GM19328 (cell line): ENCODE results near the gene CLPSL1.

Experiments
- ATAC-seq: cut with Tn5 transposase; IDR thresholded peaks from one replicate; pipeline ENCODE4 v1.9.1; 2021; ENCODE audit warnings: mild to moderate bottlenecking, moderate library complexity; ENCODE audit not compliant: unreplicated experiment

CLPSL1 gene

DNA sequence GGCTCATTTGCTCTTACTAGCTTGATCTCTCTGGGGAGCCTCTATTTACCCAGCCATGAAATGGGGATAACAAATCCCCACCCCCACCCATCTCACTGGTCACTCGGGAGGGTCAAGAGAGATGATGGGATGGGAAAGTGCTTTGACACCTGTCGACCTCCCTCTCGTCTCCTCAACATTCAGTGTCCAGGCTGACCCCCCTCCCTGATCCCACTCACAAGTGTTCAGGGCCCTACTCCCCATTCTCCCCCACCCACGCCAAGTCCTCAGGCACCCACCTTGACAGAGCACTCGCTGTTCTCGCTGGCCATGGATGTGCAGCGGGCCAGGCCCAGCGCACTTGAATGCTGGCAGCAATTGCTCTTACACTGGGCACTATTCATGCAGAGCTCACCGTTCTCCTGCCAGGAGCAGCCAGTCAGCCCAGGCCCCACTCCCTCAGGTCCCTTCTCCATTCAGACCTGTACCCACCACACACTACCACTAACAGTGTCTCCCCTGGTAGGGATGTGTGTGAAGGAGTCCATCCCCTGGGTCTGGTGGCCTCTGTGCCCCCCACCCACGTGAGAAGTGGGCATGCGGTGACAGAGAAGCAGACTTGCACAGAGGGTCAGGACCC, 14.7 kb downstream of the CLPSL1 start:
- no peak for ATAC-seq

DNA sequence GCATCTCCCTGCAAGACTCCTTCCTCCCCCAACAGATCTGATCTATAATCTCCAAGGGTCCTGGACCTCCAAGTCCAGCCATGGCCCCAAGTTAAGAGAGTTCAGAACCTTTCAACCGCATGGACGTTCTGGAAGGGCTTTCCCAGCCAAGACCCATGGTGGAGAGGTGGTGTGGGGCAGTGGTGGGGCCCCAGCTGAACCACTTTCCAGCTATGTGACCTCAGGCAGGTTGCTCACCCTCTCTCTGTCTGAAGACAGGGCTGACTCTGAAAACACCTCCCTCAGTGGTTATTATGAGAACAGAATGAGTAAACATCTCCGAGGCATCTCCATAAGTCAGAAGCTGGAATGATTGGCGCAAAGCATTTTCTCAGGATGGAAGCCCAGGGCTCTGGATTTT, 15.4 kb downstream of the CLPSL1 start:
- ATAC-seq = no peak

DNA sequence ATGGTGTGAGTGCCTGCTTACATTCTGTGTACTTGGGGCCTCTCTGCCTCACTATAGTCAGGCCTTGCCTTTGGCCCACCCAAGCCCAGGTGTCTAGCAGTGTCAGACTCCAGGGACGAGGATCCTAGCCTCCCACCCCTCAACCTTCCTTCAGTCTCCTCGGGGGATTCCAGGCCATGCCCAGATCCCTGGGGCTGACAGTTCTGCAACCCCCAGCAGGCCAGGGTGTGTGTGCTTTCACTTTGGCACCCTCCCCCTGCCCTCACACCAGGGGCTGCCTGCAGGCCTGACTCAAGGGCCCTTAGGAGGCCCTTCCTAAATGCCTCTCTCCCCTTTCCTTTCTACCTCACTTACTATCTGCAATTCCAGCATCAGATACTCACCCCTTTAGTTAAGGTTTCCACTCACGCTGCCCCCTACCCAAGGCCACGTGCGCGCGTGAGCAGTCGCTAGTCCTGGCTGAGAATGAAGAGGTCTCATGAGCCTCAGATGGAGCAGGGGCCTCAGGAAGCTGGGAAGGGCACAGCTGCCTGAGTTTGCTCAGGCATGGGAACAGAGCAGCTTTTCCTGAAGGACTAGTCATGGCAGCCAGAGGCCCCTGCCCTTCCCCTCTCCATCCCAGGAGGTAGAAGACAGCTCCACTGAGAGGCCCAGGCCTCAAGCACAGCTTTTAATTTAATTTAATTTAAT, 17.2 kb downstream of the CLPSL1 start:
- no peak for ATAC-seq

DNA sequence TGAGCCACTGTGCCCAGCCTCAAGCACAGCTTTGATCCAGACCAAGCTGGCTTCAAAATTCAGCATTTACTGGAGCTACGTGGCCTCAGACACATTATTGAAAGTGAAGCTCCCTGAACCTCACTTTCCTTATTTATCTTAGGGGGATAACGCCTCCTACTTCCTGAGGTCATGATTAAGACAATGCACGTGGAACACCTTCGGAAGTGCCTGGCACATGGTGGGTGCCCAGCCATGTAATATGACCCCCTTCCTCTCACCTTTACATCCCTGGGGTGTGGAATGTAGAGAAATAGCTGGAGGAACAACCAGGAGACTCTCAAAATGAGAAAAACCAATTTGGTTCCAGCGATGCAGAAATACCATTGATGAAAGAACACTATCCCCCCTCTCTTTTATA, 17.9 kb downstream of the CLPSL1 start:
- no peak for ATAC-seq

GRCh38 chr6:35801148-35801547, 20.3 kb downstream of the CLPSL1 start:
- no peak for ATAC-seq

DNA sequence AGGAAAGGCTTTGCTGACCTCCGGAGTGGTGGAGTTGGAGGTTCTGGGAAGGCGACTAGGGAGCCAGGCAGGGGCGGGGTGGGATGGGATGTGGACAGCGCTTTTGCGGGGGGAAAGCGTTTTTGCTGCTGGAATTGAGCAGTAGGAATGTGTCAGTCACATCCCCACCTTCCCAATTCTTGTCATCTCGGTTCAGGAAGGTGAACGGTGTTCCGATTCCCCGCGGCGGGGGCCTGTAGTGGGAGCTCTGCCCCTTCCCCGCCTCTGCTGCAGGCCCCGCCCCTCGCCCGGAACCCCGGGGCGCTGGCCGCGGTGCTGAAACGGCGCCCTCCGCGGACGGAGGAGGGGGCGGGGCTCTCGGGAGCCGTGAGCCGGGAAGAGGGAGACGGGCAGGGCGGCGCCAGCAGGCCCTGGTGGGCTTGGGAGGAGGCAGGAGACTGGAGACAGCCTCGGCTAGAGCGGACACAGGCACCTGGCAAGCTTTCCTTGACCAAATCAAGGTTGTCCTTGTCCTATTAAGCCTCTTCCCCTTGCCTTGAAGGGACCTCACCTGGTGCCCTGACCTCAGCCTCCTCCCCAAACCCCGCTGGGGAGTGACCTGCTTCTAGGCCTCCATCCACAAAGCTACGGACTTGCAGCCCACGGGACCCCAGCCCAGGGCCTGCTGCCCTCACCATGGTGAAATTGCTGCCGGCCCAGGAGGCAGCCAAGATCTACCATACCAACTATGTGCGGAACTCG, 24.3 kb downstream of the CLPSL1 start, which contains the start of gene LHFPL5:
TSS of gene LHFPL5 (plus strand) at position 357 of the 741 bp plus-strand sequence. CDS start at position 676, 319 bp downstream.
- ATAC-seq = no peak

DNA sequence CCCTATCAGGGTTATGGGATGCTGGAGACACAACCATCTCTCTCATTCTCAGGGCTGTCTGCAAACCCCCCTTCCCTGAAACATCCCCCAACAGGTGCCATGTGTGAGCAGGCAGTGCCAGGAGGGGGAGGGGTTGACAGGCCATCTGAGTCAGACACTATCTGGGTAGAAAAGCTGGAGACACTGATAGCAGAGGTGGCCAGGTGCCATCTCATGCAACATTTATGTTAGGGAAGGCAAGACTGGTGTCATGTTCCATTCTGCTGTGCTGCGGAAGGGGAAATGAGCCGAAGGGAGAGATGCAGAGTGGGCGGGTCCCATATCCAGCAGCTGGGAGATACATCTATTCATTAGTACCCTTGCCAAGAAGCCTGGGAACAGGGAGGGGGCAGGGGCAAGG, 27.9 kb downstream of the CLPSL1 start:
- no peak for ATAC-seq

DNA sequence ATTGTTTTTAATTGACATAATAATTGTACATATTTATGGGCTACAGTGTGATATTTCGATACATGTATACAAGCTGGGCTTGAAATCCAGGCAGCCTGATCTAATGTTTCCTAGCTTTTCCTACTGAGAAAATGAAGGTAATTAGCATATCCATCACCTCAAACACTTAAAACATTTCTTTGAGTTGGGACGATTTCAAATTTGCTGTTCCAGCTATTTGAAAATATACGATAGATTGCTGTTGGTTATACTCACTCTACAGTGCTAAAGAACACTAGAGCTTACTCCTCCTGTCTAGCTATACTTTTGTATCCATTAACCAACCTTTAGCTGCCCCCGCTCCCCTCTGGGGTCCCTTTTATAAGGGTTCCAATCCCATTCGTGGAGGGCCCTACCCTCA, 29.0 kb downstream of the CLPSL1 start:
- no peak for ATAC-seq

- no peak for ATAC-seq
These were observed 30.3 kb downstream of the CLPSL1 start for GRCh38 chr6:35810971-35811698.

DNA sequence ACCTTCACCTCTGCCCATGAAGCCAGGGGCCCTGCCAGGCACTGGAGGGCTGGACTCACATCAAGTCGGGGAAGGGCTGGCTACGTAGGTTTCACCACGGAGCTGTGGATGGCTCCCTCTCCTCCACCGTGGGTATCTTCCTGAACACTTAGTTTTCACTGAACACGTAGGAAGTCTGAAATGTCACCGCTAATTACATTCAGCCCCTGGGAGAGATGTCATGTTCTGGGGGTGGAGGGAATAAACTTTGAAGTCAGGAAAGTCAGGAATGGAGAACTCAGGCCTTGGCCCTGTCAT, 30.8 kb downstream of the CLPSL1 start:
- ATAC-seq = no peak

DNA sequence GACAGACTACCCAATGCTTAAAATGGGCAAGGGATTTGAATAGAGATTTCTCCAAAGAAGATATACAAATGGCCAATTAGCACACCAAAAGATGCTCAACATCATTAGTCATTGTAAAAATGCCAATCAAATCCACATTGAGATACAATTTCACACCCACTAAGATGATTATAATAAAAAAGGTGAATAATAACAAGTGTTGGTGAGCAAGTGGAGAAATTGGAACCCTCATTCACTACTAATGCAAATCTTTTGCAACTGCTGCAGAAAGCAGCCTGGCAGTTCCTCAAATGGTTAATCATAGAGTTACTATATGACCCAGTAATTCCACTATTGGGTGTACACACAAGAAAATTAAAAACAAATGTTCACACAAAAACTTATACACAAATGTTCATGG, 36.7 kb downstream of the CLPSL1 start:
- ATAC-seq = no peak

DNA sequence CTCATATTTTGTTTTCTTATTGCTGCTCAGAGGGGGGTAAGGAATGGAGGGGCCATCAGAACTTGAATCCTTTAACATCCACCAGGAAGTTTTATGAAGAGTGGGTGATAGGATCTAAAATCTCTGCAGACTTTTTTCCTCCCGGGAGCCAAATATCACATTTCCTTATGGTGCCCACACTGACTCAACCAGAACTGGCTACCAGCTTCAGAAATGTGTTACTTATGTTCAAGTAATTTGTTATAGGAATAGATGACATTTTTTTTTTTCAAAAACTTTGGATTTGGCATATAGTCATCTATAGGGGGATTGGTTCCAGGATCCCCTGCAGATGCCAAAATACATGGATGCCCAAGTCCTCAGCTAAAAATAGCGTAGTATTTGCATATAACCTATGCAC, 42.8 kb downstream of the CLPSL1 start:
- no peak for ATAC-seq

DNA sequence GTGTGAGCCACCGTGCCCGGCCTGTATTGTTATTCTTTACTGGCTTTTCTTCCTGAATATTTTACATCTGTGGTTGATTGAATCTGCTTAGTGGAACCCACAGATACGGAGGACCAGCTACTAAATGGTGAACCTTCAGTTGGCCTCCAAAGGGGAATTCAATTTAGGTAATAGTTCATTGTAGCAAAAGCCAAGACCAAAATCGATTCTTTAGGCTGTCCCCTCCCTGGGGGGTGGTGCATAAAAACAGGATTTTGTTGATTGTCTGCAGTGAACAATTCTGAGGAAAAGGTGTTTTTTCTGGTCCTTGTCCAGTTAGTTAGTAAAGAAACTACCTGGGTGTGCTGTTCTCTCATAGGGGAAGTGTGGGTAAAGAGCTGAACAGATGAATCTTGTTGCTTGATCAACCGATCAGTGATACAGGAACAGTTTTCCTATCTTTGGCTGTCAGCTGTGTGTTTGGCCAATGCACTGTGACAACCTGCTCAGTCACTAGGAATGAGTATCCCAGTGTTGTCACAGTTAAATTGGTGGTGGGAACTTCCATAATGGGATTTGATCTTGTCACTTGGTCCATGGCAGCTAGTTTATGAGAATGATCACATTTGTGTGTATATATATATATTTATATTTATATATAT, 43.9 kb downstream of the CLPSL1 start:
- no peak for ATAC-seq

DNA sequence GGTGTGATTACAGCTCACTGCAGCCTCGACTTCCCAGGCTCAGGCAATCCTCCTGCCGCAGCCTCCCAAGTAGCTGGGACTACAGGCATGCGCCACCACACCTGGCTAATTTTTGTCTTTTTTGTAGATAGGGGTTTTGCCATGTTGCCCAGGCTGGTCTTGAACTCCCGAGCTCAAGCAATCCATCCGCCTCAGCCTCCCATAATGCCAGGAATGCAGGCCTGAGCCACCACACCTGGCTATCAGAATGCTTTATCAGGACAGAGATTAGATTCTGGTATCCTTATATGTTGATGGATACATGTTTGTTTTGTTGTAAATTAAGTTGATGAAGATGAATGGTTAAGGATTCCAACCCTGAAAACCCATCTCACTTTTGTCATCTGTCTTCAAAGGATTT, 48.5 kb downstream of the CLPSL1 start:
- no peak for ATAC-seq

DNA sequence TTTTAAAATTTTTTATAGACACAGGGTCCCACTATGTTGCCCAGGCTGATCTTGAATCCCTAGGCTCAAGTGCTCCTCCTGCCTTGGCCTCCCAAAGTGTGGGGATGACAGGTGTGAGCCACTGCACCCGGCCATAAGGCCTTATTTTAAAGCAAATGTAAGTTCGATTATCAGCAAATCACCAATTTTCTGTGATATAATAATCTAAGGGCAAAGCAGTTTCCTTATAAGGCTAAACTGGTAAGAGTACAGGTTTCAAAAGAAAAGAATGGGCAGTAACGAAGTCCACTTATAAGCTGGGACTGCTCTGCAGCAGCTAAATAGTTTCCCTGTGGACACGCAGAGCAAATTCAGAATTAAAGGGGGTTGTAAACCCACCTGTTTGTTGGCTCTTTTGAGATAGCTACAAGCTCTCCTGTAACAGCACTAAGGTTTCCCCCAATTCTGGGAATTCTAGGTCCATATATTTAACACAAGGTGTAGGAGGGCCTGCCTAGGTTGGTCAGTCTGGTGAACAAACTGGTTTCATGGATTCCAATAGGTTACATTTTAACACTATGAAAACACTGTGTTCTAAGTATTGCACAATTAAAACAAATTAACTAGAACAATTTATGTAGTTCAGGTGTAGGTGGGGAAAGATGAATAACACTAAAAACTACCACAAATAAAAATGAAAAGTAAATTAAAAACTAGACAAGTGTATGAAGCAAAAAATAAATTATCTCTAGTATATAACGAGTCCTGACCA, 50.6 kb downstream of the CLPSL1 start:
- ATAC-seq = no peak

DNA sequence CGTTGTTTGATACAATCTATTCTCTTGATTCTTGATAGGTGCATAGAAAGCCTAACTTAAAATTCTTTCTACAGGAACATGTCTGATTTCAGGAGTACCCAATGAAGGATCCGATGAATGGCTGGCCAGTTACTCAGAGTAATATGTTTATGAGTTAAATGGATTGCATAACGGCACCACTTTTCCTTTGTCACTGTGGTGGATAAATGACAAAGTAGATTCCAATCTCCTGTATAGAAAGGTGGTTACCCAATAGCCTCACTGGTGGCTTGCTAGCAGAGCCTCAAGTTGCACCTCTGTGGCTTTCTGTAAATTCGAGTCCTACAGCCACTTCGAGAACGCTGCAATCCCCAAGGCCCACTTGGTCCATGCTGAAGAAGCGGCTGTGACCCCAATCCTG, 52.7 kb downstream of the CLPSL1 start:
- no peak for ATAC-seq
